GM12878 (cell line): ENCODE results near the gene FRZB. TPM values are rescaled to one million over a fixed set of nuclear protein-coding genes. Genes with fewer than 3 reads are reported as not detected.

Experiments
- ATAC-seq: fragments of 200-7000 bp; cut with Tn5 transposase; 3 replicates; pipeline ENCODE4 v1.9.1; 2020; ENCODE audit warnings: mild to moderate bottlenecking, moderate library complexity
- BruUV-seq: library from RNA; stranded (reverse); fragments of 400-500 nt; replicated peaks from 2 replicates; lab custom pipeline; 2021; lab: Mats Ljungman, UMichigan
- CTCF ChIA-PET: fragments of 300-600 bp; sonication (Branson Sonifier 250); formaldehyde crosslinking; extraction: SDS; loops from one replicate; lab custom pipeline; 2021; ENCODE audit warnings: inconsistent platforms; lab: Yijun Ruan, JAX
- POLR2A ChIA-PET: fragments of 350-600 bp; formaldehyde crosslinking; extraction: SDS; loops from one replicate; lab custom pipeline; 2021; ENCODE audit warnings: inconsistent platforms; lab: Charles Lee
- RAD21 ChIA-PET: fragments of 300-600 bp; sonication (Branson Sonifier 250); formaldehyde crosslinking; loops from one replicate; lab custom pipeline; 2023; ENCODE audit warnings: antibody characterized with exemption; ENCODE audit not compliant: unreplicated experiment; lab: Charles Lee
- SMC1A ChIA-PET: fragments of 300-600 bp; sonication (Branson Sonifier 250); formaldehyde crosslinking; loops from one replicate; lab custom pipeline; 2023; ENCODE audit not compliant: unreplicated experiment, uncharacterized antibody; lab: Charles Lee
- DNase-seq: peaks from one replicate; pipeline ENCODE4 v3.0.0-alpha.2; 2011; ENCODE audit warnings: low read depth, low spot score
- FAIRE-seq: peaks from 3 replicates; lab custom pipeline; 2011; peaks lifted over from hg19 to GRCh38; lab: Jason Lieb, UNC
- H2AFZ ChIP-seq: 2 replicates; pipeline ENCODE4 v1.6.0; 2011; ENCODE audit warnings: low read depth, low read length, control low read depth; ENCODE audit not compliant: control insufficient read depth
- H3K27ac ChIP-seq: 2 replicates; pipeline ENCODE4 v1.5.1; 2011; ENCODE audit warnings: control low read depth; ENCODE audit not compliant: control insufficient read depth, insufficient read depth
- H3K27me3 ChIP-seq, 2 experiments: replicated peaks in 1 of 2; 2 replicates each; pipeline versions ENCODE4 v1.6.0 to v1.6.1; 2011; ENCODE audit warnings: low read length in 1 of 2; ENCODE audit not compliant: control insufficient read depth in 2 of 2, insufficient read depth in 2 of 2
- H3K36me3 ChIP-seq, 2 experiments: 2 replicates each; pipeline ENCODE4 v1.5.1; 2011; ENCODE audit warnings: low read length in 1 of 2; ENCODE audit not compliant: control insufficient read depth in 2 of 2, insufficient read depth in 2 of 2
- H3K4me1 ChIP-seq: 2 replicates; pipeline ENCODE4 v1.6.1; 2011; ENCODE audit warnings: mild to moderate bottlenecking, low read length, moderate library complexity, mixed read lengths; ENCODE audit not compliant: control insufficient read depth, insufficient read depth
- H3K4me2 ChIP-seq: 2 replicates; pipeline ENCODE4 v1.6.0; 2011; ENCODE audit warnings: control low read depth; ENCODE audit not compliant: control insufficient read depth, insufficient read depth
- H3K4me3 ChIP-seq: fragments of 200-600 bp; sonication (generic); 2 replicates; pipeline ENCODE4 v1.5.1; 2016
- H3K79me2 ChIP-seq: 2 replicates; pipeline ENCODE4 v1.6.0; 2011; ENCODE audit warnings: low read length; ENCODE audit not compliant: control insufficient read depth, insufficient read depth
- H3K9ac ChIP-seq: 2 replicates; pipeline ENCODE4 v1.8.0; 2011; ENCODE audit warnings: low read length, control low read depth, mixed read lengths; ENCODE audit not compliant: control insufficient read depth, insufficient read depth
- H3K9me3 ChIP-seq: replicated peaks from 3 replicates; pipeline ENCODE4 v1.5.1; 2011; ENCODE audit warnings: mild to moderate bottlenecking, low read length; ENCODE audit not compliant: control insufficient read depth, insufficient read depth
- H4K20me1 ChIP-seq: 2 replicates; pipeline ENCODE4 v1.6.0; 2011; ENCODE audit not compliant: control insufficient read depth, insufficient read depth
- CREM ChIP-seq: IDR thresholded peaks from 2 replicates; pipeline ENCODE4 v1.6.1; 2014; ENCODE audit warnings: antibody characterized with exemption, low read depth
- ESRRA ChIP-seq: IDR thresholded peaks from 2 replicates; pipeline ENCODE4 v1.6.1; 2012; ENCODE audit warnings: mild to moderate bottlenecking, low read length, improper control_type of control experiment
- FOXM1 ChIP-seq: IDR thresholded peaks from 2 replicates; pipeline ENCODE4 v1.6.1; 2012; ENCODE audit warnings: low read depth, mild to moderate bottlenecking, inconsistent platforms, low read length, moderate library complexity
- HDAC2 ChIP-seq: fragments of 200-600 bp; sonication (generic); IDR thresholded peaks from 2 replicates; pipeline ENCODE4 v1.6.1; 2017
- MYB ChIP-seq: fragments of 150-350 bp; IDR thresholded peaks from 2 replicates; pipeline ENCODE4 v1.6.1; 2014; ENCODE audit warnings: mild to moderate bottlenecking, low read depth, low read length, borderline replicate concordance
- NR2C1 ChIP-seq: fragments of 450-650 bp; IDR thresholded peaks from 2 replicates; pipeline ENCODE4 v1.6.1; 2017; ENCODE audit warnings: antibody characterized with exemption, mild to moderate bottlenecking, moderate library complexity
- PAX5 ChIP-seq: IDR thresholded peaks from 2 replicates; pipeline ENCODE4 v1.6.1; 2011; ENCODE audit warnings: low read depth, low read length, borderline replicate concordance
- RBBP5 ChIP-seq: fragments of 200-600 bp; sonication (generic); conservative IDR thresholded peaks from 2 replicates; pipeline ENCODE4 v1.6.1; 2016
- RCOR1 ChIP-seq: conservative IDR thresholded peaks from 2 replicates; pipeline ENCODE4 v1.6.1; 2012; ENCODE audit warnings: low read depth, low read length, improper control_type of control experiment
- SREBF1 ChIP-seq: IDR thresholded peaks from 2 replicates; pipeline ENCODE4 v1.6.1; 2012; ENCODE audit warnings: mild to moderate bottlenecking, low read length
- TAF1 ChIP-seq: IDR thresholded peaks from 2 replicates; pipeline ENCODE4 v1.6.1; 2011; ENCODE audit warnings: mild to moderate bottlenecking, low read depth, low read length, borderline replicate concordance
- TARDBP ChIP-seq: IDR thresholded peaks from 2 replicates; pipeline ENCODE4 v1.6.1; 2016; ENCODE audit warnings: borderline replicate concordance
- ZBTB33 ChIP-seq: fragments of 450-650 bp; IDR thresholded peaks from 2 replicates; pipeline ENCODE4 v1.6.1; 2017; ENCODE audit warnings: mild to moderate bottlenecking
- ZNF207 ChIP-seq: fragments of 450-650 bp; IDR thresholded peaks from 2 replicates; pipeline ENCODE4 v1.6.1; 2014; ENCODE audit warnings: antibody characterized with exemption, mild to moderate bottlenecking, borderline replicate concordance
- ZNF384 ChIP-seq: IDR thresholded peaks from 2 replicates; pipeline ENCODE4 v1.6.1; 2012; ENCODE audit warnings: low read depth, mild to moderate bottlenecking, low read length, improper control_type of control experiment, borderline replicate concordance
- WGBS: methylation state at CpG from one replicate; pipeline ENCODE4 v1.1.6; 2016; ENCODE audit warnings: low lambda C conversion rate; ENCODE audit not compliant: insufficient replicate concordance, insufficient coverage; ENCODE audit errors: missing lambda C conversion rate; 5-methylcytosine and 5-hydroxymethylcytosine counted together
- in situ Hi-C: fragments of 300-500 bp; cut with MboI; formaldehyde crosslinking; loops from 9 replicates; pipeline ENCODE4 v1.14.3; 2018; ENCODE audit warnings: mixed read lengths
- intact Hi-C: fragments of 100-400 bp; cut with micrococcal nuclease; formaldehyde crosslinking; loops from one replicate; pipeline ENCODE4 v1.14.2; 2022; ENCODE audit not compliant: unreplicated experiment
- polyA plus RNA-seq, 11 experiments: library from polyadenylated mRNA; depleted of rRNA in 4 of 11; unstranded in 6 of 11; stranded (reverse) in 5 of 11; fragments of >200 nt; fragmentation: Nextera tagmentation in 4 of 11; fragmentation: Illumina TruSeq in 1 of 11; extraction: Ambion mirVana in 4 of 11; extraction: Trizol in 1 of 11; gene quantifications; 1 replicate in 1 of 11; 2 replicates in 10 of 11; pipeline versions ENCODE4 v1.2.1 to v1.2.3, GENCODE V29; 2011 to 2016; ENCODE audit warnings: inconsistent platforms in 2 of 11, missing spikeins in 2 of 11, low read depth in 1 of 11
- total RNA-seq, 4 experiments: library from RNA; depleted of rRNA in 3 of 4; stranded (reverse); fragments of >200 nt in 3 of 4; fragmentation: Illumina TruSeq in 1 of 4; extraction: Trizol in 1 of 4; gene quantifications; 2 replicates each; pipeline versions ENCODE4 v1.2.1 to v1.2.3, GENCODE V29; 2013 to 2021
- TF ChIP-seq, protein P1 (sequence below): fragments of 150-350 bp; IDR thresholded peaks from 2 replicates; pipeline ENCODE4 v1.6.1; 2014; ENCODE audit warnings: mild to moderate bottlenecking, low read depth, low read length

Gene FRZB
- total and polyA plus RNA-seq, 10 of the 15 experiments (the other 5 are each of a cell fraction or from before 2014, with no cell fraction given), result 0.03 TPM; not detected in 9

- in situ Hi-C loops, result no loop called here
- H3K79me2 ChIP-seq, result no peaks in the 10 kb centered on the region
- ATAC-seq (no peak), FAIRE-seq (no peak), DNase-seq (no peak)
- ChIA-PET CTCF (no interaction called here), RAD21 (no interaction called here), POLR2A (no interaction called here), SMC1A (interaction anchor here (1.9 kb wide), 1 partner anchor 28 kb away, joined by 4 read pairs; no protein-coding TSS in a partner anchor)
- no peak overlapping the region for H3K27ac ChIP-seq
- no peaks in the 10 kb centered on the region for H3K36me3 ChIP-seq
- H3K4me2 ChIP-seq, result no peak overlapping the region
- no peak overlapping the region for H3K9ac ChIP-seq
- TF ChIP-seq NR2C1 (no peak), CREM (no peak), FOXM1 (no peak)
- no TSS peak for BruUV-seq
- intact Hi-C loops, result no loop called here
- peaks cover 8 to 17% of the 10 kb centered on the region in 2 experiments for H3K27me3 ChIP-seq
- H3K4me1 ChIP-seq, result no peaks in the 10 kb centered on the region
- H3K4me3 ChIP-seq, result no peak overlapping the region
- H2AFZ ChIP-seq, result no peak overlapping the region
- no peaks in the 10 kb centered on the region for H4K20me1 ChIP-seq
- no peaks in the 10 kb centered on the region for H3K9me3 ChIP-seq
Observed at GRCh38 chr2:182863642-182864041, 2.8 kb downstream of the FRZB start.

- in situ Hi-C loops, result no loop called here
- RAD21 ChIA-PET, result no interaction called here
- BruUV-seq, result no TSS peak
- Histone ChIP-seq H3K4me3 (no peak overlapping the region), H3K36me3 (no peaks in the 10 kb centered on the region), H3K4me1 (no peaks in the 10 kb centered on the region), H3K4me2 (no peak overlapping the region), H3K79me2 (no peaks in the 10 kb centered on the region), H4K20me1 (no peaks in the 10 kb centered on the region), H3K9me3 (no peaks in the 10 kb centered on the region), H3K27me3 (peaks cover 8 to 11% of the 10 kb centered on the region in 2 experiments), H3K9ac (no peak overlapping the region), H2AFZ (no peak overlapping the region), H3K27ac (no peak overlapping the region)
- 26% methylated on average over 5 of the region's 5 CpGs for WGBS
- SMC1A ChIA-PET, result interaction anchor here (0.7 to 1.6 kb wide), 2 partner anchors 44 to 95 kb away, joined by 3 to 4 read pairs; no protein-coding TSS in a partner anchor
- ATAC-seq (no peak), FAIRE-seq (no peak), DNase-seq (no peak)
- CTCF ChIA-PET, result interaction anchor here (0.6 kb wide), 1 partner anchor 545 kb away, joined by 3 read pairs; no protein-coding TSS in a partner anchor
- POLR2A ChIA-PET, result no interaction called here
- intact Hi-C loops, result no loop called here
- TF ChIP-seq PAX5 (no peak), ZNF207 (no peak), ZBTB33 (no peak), ZNF384 (no peak), MYB (no peak), HDAC2 (no peak), SREBF1 (no peak), ESRRA (no peak), RCOR1 (no peak), TARDBP (no peak), NR2C1 (no peak), TAF1 (no peak), RBBP5 (no peak)
- TF ChIP-seq, protein P1, sequence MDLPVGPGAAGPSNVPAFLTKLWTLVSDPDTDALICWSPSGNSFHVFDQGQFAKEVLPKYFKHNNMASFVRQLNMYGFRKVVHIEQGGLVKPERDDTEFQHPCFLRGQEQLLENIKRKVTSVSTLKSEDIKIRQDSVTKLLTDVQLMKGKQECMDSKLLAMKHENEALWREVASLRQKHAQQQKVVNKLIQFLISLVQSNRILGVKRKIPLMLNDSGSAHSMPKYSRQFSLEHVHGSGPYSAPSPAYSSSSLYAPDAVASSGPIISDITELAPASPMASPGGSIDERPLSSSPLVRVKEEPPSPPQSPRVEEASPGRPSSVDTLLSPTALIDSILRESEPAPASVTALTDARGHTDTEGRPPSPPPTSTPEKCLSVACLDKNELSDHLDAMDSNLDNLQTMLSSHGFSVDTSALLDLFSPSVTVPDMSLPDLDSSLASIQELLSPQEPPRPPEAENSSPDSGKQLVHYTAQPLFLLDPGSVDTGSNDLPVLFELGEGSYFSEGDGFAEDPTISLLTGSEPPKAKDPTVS, result no peak
Observed at GRCh38 chr2:182862091-182862490, 4.3 kb downstream of the FRZB start.
